CD4-positive, alpha-beta T cell treated with Interleukin-15 for 4 hours (primary cell): ENCODE measurements around the gene GYS2.
A peak's percentile ranks its signal among the peaks of the same experiment; 100 is the strongest.

Experiments
- DNase-seq: peaks from one replicate; pipeline ENCODE4 v3.0.0-alpha.2; 2020; ENCODE audit warnings: low spot score

GYS2 gene

DNA sequence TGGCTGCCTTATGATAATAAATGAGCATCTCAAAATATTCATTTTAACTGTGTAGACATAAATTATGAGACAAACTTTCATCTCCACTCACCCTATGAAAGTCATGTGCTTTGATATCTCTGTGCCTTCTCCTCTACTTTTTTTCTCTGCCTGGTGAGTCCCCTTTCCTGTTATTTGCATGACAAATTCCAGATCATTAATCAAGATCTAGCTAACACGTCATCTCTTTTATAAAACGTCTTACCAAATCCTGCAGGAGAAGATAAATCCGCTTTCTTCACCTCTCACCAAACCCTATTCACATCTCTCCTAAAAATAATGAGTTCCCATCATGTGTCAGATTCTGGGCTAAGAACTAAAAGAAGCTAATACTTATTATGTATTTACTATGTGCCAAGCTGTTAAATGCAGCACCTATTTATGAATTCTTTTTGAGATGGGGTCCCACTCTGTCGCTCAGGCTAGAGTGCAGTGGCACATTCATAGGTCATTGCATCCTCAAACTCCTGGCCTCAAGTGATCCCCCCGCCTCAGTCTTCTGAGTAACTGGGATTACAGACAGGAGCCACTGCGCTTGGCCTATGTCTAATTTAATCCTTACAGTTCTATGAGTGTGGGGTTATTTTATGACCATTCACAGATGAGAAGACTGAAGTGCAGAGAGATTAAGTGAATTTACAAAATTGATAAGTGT, 51.9 kb downstream of the GYS2 start:
- DNase-seq, result no peak

DNA sequence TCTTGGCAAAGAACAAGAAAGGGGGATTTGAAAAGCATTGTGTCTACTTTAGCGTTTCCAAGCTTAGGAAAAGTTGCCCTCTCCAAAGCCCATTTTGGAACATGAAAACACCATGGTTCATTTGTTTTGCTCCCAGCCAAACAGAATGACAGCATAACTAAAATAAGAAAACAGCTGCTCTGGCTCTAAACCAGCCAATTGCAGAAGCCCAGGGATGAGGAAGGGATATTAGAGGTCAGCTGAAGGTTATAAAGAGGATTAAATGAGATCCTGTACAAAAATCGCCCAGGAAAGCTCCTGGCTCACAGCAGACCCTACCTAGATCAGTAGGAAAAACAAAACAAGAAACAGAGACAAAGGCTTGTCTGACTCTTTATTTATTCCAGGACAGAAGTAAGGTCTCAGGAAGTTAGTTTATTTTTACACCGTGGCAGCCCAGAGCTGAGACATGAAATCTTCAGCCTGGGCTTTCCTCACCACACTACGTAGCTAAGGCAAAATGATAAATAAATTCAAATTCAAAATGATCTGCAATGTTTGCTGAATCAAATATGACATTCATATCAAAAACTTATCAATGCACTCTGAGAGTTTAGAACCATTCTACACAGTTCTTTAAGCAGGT, 52.7 kb downstream of the GYS2 start:
- no peak for DNase-seq

DNA sequence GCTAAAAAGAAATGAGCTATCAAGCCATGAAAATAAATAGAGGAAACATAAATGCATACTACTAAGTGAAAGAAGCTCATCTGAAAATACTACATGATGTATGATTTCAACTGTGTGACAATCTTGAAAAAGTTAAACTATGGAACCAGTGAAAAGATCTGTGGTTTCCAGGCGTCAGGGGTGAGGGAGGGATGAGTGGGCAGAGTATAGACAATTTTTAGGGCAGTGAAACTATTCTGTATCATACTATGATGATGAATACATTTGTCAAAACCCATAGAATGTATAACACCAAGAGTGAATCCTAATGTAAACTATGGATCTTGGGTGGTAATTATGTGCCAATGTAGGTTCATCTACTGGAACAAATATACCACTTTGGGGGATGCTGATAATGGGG, 57.2 kb downstream of the GYS2 start:
- no peak for DNase-seq

DNA sequence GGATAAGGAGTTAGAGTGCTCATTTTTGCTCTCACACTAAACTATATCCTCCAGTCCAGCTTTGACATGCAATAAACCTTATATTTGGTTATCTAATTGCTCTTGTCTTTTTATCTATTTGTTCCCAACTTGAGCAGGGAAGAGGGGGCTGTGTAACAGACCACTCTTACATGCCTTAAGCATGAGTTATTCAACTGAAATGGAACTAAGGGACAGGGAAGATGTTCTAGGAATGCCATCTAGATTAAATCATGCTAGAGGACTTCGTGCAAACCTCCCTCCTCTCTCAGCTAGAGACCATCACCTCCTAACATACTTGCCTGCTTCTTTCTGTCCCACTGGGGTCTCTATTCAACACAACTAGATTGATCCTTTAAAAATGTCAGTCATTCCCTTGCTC, 57.9 kb downstream of the GYS2 start:
- DNase-seq, result no peak

DNA sequence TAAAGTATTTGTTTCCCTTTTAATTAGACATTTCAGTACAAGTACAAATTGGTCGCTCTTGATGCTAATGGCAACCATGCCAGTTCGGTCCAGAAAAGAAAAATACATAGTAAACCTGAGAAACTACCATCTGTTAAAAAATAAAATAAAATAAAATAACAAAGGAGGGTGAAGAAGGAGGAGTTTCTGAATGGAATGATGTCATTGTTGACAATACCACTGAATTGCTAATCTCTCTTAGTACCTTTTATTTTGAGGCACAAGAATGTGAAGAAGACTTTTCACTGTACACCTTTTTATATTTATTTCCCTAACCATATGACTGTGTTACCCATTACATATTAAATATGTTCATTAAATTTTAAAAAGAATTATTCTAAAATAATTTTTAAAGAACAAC, 59.1 kb downstream of the GYS2 start:
- no peak for DNase-seq

DNA sequence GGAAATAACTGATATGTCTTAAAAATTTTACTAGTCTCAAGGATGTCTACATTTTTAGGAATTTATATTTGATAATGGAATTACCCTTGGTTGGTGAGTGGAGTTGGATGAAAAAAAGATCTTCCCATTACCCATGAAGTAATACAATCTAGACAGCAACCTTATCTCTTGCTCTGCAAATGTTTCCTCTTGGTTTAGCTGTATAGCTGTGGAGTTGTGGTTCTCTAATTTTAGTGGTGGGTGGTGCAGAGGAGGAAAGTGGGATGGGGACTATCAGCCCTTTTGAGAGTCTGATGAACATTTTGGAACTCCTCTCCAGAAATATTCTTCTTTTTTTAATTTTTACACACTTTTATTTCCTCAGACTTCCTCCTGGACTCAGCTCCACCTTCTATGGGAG, 61.5 kb downstream of the GYS2 start:
- DNase-seq, result no peak

DNA sequence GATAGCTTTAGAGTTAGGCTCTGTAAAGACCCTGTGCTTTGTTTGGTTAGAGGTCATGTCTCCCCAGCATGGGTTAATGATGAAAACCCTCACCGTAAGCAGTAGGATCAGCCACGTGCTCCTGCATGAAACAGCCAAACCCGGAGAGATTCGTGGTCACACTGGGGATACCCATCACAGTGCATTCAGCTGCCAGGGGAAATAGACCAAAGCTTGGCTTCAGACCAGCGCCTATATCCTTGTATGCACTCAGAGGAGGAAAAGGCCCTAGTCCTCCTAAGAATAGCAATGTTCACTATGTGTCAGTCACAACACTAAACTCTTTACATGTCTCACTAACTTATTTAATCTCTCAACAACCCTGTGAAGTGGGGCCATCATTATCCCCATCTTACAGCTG, 62.2 kb downstream of the GYS2 start:
- no peak for DNase-seq

DNA sequence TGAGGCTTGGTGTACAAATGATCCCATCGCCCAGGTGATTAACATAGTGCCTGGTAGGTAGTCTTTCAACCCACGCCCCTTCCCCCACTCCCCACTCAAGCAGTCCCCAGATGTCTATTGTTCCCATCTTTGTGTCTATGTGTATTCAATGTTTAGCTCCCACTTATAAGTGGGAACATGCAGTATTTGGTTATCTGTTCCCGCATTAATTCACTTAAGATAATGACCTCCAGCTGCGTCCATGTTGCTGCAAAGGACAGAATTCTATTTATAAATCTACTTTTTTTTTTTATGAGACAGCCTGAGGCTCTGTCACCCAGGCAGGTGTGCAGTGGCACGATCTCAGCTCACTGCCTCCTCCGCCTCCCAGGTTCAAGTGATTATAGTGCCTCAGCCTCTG, 62.9 kb downstream of the GYS2 start:
- DNase-seq, result no peak

DNA sequence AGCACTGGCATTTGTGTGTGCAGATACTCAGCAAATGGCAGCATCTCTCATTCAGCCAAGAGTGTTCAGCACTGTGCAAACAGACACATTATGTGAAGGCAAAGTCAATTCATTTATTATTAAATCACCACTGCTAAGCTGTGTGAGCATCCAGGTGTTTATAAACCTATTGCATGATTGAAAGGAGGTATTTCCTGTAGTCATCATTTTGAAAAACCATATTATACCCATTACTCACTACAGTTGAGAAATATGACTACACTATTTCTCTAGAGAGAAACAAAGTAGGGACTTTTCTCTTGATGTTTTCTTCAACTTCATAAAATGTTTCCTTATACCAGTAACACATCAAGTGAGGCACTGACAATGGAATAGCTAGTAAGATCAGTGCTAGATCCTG, 64.8 kb downstream of the GYS2 start:
- DNase-seq, result no peak

DNA sequence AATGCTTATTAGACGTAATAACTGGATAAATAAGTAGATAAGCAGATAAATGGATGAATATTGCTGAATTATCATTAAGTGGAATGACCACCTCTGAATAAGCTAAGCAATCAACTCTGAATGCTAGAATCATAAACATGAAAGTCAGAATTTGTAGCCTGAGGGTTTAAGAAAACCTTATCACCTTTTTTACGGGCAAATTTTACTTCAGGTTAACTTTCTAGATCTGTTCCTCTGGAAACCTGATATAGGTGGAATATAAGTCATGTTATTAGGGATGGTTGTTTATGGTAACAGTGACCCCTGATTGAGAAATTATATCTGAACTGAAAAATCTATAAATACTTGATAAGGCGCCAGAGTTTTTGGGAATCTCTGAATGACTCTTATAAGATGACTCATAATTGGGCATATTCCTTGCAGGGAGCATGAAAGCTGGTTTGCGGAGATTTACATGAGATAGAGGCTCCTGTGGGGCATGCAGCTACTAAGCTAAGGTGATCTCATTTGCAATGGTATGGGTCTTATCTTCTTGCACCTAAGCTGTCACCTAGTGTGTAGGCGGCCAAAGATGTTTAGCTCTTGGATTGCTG, 66.5 kb downstream of the GYS2 start:
- DNase-seq, result no peak

DNA sequence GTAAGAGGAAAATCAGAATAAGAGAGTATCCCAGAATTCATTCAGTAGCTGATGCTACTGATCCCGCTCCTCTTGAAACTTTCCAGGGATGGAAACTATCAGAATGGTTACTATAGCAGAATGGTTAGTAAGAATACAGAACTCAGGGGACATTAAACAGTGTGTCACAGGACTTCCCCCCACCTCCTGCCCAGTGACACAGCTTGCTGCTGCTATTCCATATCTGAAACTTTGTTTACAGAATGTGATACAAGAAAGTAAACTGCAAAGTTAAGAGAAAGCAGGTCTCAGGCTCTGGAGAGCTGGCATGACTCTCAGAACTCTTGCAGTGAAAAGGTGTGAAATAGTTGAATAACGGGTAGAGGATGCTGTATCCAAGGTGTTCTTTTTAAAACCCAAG, 75.2 kb downstream of the GYS2 start:
- no peak for DNase-seq

DNA sequence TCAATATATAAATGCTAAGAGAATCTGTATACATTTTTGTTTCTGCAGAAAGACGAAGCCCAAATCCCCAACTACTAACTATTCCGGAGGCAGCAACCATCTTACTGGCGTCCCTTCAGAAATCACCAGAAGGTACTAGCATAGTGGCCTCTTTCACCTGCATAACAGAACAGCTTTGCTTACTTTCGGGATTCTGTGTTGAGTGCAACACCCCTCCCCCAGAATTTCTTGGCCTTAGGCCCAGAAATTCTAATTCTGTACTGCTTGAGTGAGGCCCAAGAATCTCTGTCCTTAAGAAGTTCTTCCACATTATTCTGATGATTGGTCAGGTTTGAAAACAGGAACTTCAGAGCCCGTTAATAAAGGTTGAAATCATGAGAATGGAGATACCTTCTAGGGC, 75.7 kb downstream of the GYS2 start:
- no peak for DNase-seq

DNA sequence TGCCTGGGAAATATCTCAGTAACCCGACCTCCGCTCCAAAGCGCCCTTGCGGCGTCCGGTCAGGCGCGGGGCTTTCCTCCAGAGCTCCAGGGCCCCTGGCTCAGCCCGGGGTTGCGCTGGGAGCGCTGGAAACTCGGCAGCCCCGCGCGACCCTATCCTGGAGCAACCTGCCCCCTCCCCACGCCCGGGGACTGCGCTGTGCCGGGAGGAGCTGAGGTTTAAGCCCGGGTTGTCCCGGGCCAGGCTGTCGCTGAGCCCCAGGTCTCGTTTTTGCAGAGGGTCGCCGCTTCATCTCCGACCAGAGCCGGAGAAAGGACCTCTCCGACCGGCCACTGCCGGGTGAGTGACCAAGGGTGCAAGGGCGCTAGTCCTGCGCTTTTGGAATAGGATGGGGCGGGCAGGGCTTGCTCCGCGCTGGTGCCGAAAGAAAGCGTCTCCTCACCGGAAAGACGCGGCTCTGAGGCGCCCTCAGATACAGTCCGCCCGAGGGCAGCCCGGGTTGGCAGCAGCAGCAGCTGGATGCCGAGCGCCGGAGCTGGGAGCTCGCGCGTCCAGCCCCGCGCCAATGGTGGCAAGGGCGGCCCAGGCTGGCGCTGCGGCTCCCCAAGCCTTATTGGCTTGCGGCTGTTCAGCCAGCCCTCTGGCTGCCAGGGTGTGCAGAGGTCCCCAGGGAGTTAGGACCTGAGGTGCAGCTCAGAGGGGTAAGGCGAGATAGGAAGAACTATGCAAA, 77.0 kb downstream of the GYS2 start:
- DNase-seq, result peak; percentile 45

DNA sequence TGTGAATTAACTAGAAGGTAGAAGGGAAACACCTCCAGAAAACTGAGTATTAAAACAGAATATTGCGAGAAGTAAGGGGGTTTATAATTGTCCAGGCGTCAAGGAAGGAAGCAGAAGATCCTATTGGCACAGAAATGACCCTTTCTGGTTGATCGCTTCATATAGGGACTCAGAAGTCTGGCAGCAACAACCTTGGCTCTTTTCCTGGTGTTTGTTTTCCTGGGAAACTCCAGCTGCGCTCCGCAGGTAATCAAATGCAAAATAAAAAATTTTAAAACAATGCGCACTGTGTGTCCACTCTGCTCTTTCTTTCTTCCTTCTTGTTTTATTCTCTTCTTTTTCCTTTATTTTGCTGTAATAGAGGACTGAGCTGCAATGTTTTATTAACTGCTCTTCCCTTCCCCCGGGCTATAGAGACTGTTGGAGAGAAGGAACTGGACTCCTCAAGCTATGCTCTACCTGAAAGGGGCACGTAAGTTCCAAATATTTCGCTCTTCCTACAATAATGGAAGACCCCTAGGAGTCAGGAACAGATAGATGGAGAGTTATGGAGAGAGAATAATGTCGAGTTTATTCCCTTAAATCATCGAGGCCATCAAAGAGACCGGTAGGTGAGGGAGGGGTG, 77.8 kb downstream of the GYS2 start:
- DNase-seq, result no peak

DNA sequence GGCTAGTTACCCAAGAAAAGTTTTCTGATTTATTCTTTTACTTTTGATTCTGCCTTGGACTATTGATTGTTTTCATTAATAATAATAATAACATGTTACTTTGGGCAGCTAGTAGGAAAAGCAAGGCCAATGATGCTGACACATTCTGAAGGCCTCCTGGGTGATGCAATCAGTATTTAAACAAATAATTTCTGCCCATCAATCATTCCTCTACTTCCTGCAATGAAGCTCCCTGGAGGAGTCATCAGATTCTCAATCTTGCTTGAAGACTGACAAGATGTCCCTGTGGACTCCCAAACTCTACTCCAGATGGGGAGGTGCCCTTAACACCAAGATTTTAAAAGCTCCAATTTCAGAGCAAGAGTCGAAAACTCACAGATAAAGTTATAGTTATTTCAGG, 78.6 kb downstream of the GYS2 start, which contains the start of gene SPX:
Gene SPX, plus strand, starts transcription at position 244 of the 400 bp plus-strand sequence. CDS start 177 bp downstream, outside the sequence.
- no peak for DNase-seq

DNA sequence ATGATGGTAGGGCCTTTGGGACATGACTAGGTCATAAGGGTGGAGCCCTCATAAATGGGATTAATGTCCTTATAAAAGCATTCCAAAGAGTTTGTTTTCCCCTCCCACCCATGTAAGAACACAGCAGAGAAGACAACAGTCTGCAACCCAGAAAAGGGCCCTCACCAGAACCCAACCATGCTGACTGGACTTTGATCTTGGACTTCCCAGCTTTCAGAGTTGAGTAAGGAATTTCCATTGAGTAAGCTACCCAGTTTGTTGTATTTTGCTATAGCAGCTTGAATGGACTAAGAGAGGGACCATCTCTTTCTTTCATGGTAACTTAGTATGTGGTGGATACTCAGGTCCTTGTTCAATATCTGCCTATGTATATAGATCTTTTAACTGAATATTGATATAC, 81.5 kb downstream of the GYS2 start:
- DNase-seq, result no peak

DNA sequence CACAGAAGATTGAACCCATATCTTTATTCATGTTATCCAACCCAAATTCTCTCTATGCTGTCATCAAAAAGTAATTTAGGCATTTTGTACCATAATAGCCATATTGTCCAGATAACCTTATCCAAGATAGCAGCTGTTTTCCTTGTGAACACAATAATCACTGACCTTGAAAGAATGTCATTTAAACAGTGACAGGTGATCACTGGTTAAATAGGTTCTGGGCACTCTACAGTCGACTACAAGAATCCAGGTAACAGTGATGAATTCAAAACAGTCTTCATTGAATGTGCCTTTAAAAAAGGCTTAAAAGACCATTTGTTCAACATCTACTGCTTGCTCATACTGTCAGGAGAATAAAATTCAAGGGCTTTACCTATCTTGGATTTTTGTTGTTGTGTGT, 83.1 kb downstream of the GYS2 start:
- DNase-seq, result no peak

DNA sequence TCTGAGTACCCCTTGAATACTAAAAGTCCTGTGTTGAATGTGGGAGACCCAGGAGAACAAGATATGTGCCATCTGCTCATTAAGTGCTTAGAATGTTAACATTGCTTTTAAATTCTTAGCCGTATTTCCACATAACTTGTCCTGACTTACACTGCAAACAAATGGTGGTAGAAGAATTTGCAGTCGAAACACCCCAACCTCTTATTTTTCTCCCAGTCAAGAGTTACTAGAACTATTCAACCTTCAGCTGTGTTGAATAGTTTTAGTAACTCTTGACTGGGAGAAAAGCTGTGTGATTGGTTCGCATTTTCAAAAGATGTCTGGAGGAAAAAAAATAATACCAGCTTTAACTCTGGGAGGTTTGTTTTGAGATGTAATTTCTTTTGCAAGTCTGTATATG, 86.2 kb downstream of the GYS2 start:
- no peak for DNase-seq

DNA sequence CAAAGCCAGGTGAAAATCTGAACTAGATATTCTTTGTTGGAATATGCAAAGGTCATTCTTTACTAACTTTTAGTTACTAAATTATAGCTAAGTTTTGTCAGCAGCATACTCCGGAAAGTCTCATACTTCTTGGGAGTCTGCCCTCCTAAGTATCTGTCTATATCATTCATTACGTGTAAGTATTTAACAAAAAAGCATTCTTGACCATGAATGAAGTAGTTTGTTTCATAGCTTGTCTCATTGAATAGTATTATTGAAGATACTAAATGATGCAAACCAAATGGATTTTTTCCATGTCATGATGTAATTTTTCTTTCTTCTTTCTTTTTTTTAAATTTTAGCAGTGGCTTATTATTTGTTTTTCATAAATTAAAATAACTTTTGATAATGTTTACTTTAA, 88.4 kb downstream of the GYS2 start:
- DNase-seq, result no peak

DNA sequence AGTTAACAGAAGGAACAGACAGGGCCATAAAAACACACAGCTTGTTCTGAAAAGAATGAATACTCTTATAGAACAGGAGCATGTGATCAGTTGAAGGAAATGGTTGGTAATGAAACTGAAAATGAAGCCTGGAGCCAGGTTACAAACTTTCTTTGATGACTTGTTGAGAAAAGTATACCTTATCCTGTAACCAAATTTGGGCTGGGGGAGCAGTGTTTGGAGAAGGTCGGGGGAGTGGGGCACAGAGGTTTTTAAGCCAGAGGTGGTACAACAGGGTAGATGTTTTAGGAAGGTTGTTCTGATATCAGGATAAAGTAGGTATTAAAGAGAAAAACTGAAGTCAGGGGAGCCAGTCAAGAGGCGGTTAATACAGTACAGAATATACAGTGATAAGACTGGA, 94.9 kb downstream of the GYS2 start:
- peak; percentile 23 for DNase-seq

DNA sequence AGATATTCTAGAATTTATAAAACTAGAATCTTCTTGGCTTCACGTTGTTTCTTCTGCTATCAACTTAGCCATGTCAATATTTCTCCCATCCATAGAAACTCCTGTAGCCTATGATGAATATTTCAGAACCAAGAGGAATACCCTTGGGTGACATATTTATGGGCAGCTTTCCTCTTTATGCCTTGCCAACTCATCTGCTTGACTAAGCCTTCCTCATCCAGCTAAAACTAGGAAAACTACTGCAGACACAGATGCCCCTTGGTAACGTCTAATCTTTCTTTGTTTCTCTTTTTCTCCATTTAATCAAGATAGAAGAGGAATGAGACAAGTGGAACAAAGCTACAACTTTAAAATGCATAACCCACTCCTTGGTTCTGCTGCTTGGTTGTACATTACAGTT, 96.8 kb downstream of the GYS2 start:
- DNase-seq, result no peak

DNA sequence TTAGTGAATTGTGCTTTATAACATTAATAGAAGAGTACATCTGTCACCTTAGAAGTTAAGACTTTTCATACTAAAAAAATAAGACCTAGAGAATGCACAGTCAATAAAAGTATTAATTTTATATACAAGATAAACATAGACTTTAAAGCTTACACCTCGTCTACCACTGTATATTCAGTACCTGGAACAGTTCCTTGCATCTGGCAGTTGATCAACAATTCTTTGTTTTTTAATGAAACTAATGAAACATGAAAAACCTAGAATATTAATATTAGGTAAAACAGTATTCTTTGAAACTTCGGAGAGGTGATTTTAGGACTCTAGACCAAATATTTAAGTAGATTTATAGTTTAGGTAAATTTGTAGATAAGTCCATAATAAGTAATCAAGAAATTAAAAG, 98.8 kb downstream of the GYS2 start:
- DNase-seq, result no peak

DNA sequence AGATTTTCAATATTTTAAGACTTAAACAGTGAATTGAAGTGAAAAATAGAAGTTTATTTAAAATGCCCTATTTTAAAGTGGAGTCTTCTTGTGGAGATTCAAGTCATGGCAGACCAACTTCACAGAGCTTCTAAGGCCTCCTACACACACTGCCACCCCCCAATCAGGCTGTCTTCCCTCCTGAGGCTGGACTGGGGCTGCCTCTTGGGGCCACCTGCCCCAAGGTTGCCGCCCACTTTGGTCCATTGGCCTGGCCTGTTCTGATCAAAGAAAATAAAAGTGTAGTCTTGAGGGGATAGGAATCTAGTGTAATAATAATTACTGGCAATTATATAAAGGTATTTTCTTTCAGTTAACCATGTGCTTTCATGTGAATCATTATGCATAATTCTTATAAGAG, 101.8 kb downstream of the GYS2 start:
- DNase-seq, result no peak
